CD4-positive, alpha-beta T cell (primary cell): ENCODE data around the gene SSTR4. TPM values are rescaled to one million over a fixed set of nuclear protein-coding genes. Genes with fewer than 3 reads are reported as not detected.

Experiments used
- ATAC-seq: fragments of 200-7000 bp; cut with Tn5 transposase; one replicate; pipeline ENCODE4 v1.10.0; 2022; ENCODE audit warnings: mild to moderate bottlenecking; ENCODE audit not compliant: poor library complexity
- CTCF ChIA-PET: fragments of 350-600 bp; sonication (Branson Sonifier 250); formaldehyde crosslinking; loops from one replicate; lab custom pipeline; 2021; ENCODE audit warnings: antibody characterized with exemption, inconsistent platforms; lab: Charles Lee
- POLR2A ChIA-PET: fragments of 350-600 bp; sonication (Branson Sonifier 250); formaldehyde crosslinking; loops from one replicate; lab custom pipeline; 2021; ENCODE audit warnings: antibody characterized with exemption, inconsistent platforms; lab: Charles Lee
- DNase-seq, 14 experiments: peaks; one replicate each; pipeline ENCODE4 v3.0.0-alpha.2; 2013 to 2020; ENCODE audit warnings: mixed read lengths in 2 of 14
- H3K27ac ChIP-seq, 2 donors: one replicate each; pipeline versions ENCODE4 v1.5.1 to v1.7.0; 2013; ENCODE audit warnings: low read length in 2 of 2, low read depth in 1 of 2, mild to moderate bottlenecking in 1 of 2
- H3K27me3 ChIP-seq, 2 experiments: 1 replicate in 1 of 2; 2 replicates in 1 of 2; pipeline versions ENCODE4 v1.6.1 to v1.7.0; 2013; ENCODE audit warnings: low read length in 2 of 2, control low read depth in 1 of 2, mild to moderate bottlenecking in 1 of 2, moderate library complexity in 1 of 2; ENCODE audit not compliant: insufficient read depth in 2 of 2, control insufficient read depth in 1 of 2
- H3K36me3 ChIP-seq: one replicate; pipeline ENCODE4 v1.6.1; 2013; ENCODE audit warnings: low read length, control low read depth; ENCODE audit not compliant: insufficient read depth
- H3K4me1 ChIP-seq: one replicate; pipeline ENCODE4 v1.6.1; 2013; ENCODE audit warnings: low read length, control low read depth; ENCODE audit not compliant: insufficient read depth
- H3K4me3 ChIP-seq: one replicate; pipeline ENCODE4 v1.5.1; 2013; ENCODE audit warnings: mild to moderate bottlenecking, low read length, moderate library complexity
- H3K9me3 ChIP-seq, 2 experiments: 1 replicate in 1 of 2; 2 replicates in 1 of 2; pipeline versions ENCODE4 v1.6.1 to v1.7.0; 2013; ENCODE audit warnings: low read length in 2 of 2, mild to moderate bottlenecking in 2 of 2, control low read depth in 1 of 2, moderate library complexity in 1 of 2; ENCODE audit not compliant: control insufficient read depth in 1 of 2, insufficient read depth in 1 of 2
- H3K27ac Mint-ChIP-seq: one replicate; pipeline ENCODE4 v1.8.0; 2020; ENCODE audit warnings: mixed read lengths
- H3K27me3 Mint-ChIP-seq: one replicate; pipeline ENCODE4 v1.8.0; 2021; ENCODE audit warnings: mixed read lengths
- H3K36me3 Mint-ChIP-seq: one replicate; pipeline ENCODE4 v1.8.0; 2021; ENCODE audit warnings: low read depth, mixed read lengths
- H3K4me1 Mint-ChIP-seq: one replicate; pipeline ENCODE4 v1.8.0; 2021; ENCODE audit warnings: low read depth, mixed read lengths
- H3K4me3 Mint-ChIP-seq: one replicate; pipeline ENCODE4 v1.8.0; 2020; ENCODE audit warnings: mild to moderate bottlenecking, mixed read lengths
- H3K9me3 Mint-ChIP-seq: one replicate; pipeline ENCODE4 v1.8.0; 2020; ENCODE audit warnings: mixed read lengths
- intact Hi-C, 2 experiments: fragments of 100-400 bp; cut with DNase I in 1 of 2; cut with micrococcal nuclease in 1 of 2; formaldehyde crosslinking; loops; one replicate each; pipeline versions ENCODE4 v1.15.1 to v1.9.0; 2023 to 2025; cut with DNase I, micrococcal nuclease
- total RNA-seq, 174 experiments: library from RNA in 2 of 174; stranded (reverse) in 2 of 174; gene quantifications; one replicate each; pipeline ENCODE4 v1.2.3 and lab custom pipeline; 2021 to 2026
- TF ChIP-seq, protein P1 (sequence below): fragments of 200-600 bp; IDR thresholded peaks from one replicate; pipeline ENCODE4 v1.8.0; 2022; ENCODE audit warnings: antibody characterized with exemption, mild to moderate bottlenecking

SSTR4 gene
- total RNA-seq, 2 experiments from 2014 or later = not detected

DNA sequence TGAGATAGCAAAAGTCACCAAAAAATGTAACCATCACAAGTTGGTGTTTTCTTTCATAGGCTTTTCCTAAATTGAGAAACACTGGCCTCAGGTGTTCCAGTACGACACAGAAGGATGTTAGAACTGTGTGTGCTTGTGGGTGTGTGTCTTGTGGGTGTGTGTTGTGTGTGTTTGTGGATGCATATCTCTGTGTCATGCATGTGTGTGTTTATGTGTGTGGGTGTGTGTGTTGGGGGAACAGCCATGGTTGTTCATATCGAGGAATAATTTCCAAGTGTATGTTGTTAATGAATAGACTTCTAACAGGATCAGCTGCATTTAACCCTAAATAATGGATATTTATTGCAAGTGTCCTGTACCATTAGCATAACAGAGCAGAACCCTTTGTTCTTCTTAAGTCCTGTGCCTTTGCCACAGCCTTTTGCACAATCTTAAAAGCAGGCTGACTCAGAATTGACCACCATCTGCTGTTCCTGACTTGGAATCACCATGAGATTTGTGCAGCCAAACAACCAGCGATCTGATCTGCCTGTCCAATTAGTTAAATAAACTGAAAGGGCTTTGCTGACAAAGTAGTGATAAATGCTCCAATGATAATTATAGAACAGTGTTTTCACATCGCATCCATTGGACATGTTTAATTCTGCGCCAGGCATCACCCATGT lies 43.4 kb downstream of the SSTR4 start:
- ChIA-PET POLR2A (no interaction called here), CTCF (no interaction called here)
- no peak overlapping the region for H3K4me3 Mint-ChIP-seq
- TF ChIP-seq, protein P1, sequence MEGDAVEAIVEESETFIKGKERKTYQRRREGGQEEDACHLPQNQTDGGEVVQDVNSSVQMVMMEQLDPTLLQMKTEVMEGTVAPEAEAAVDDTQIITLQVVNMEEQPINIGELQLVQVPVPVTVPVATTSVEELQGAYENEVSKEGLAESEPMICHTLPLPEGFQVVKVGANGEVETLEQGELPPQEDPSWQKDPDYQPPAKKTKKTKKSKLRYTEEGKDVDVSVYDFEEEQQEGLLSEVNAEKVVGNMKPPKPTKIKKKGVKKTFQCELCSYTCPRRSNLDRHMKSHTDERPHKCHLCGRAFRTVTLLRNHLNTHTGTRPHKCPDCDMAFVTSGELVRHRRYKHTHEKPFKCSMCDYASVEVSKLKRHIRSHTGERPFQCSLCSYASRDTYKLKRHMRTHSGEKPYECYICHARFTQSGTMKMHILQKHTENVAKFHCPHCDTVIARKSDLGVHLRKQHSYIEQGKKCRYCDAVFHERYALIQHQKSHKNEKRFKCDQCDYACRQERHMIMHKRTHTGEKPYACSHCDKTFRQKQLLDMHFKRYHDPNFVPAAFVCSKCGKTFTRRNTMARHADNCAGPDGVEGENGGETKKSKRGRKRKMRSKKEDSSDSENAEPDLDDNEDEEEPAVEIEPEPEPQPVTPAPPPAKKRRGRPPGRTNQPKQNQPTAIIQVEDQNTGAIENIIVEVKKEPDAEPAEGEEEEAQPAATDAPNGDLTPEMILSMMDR = no peak
- no peak for ATAC-seq
- Histone ChIP-seq H3K4me3 (no peak overlapping the region), H3K4me1 (no peaks in the 10 kb centered on the region), H3K36me3 (no peaks in the 10 kb centered on the region), H3K9me3 (no peaks in the 10 kb centered on the region), H3K27me3 (no peaks in the 10 kb centered on the region), H3K27ac (no peak overlapping the region)
- no peak for DNase-seq
- no peaks in the 10 kb centered on the region for H3K9me3 Mint-ChIP-seq
- no peak overlapping the region for H3K27ac Mint-ChIP-seq
- no peaks in the 10 kb centered on the region for H3K27me3 Mint-ChIP-seq
- intact Hi-C loops = no loop called here
- no peaks in the 10 kb centered on the region for H3K36me3 Mint-ChIP-seq
- H3K4me1 Mint-ChIP-seq = peaks cover 8% of the 10 kb centered on the region

DNA sequence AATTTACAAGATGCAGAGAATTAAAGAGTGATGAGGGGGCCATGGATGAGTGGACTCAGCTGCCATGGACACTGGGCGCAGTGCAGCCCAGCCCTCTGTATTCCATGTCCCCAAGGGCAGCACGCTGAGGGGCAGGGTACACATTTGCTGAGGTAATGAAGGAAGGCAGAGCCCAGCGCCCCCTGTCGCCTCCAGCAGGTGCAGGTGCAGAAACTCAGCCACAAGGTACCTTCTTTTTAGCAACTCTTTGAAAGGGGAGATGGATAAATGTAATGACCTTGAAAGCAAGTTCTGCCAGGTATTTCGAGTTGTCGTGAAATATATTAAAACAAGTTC lies 43.9 kb downstream of the SSTR4 start:
- no peaks in the 10 kb centered on the region for H3K4me1 ChIP-seq
- TF ChIP-seq, protein P1 = no peak
- ChIA-PET POLR2A (no interaction called here), CTCF (no interaction called here)
- H3K9me3 ChIP-seq = no peaks in the 10 kb centered on the region
- no peak overlapping the region for H3K4me3 Mint-ChIP-seq
- no peaks in the 10 kb centered on the region for H3K9me3 Mint-ChIP-seq
- H3K36me3 ChIP-seq = no peaks in the 10 kb centered on the region
- no peak overlapping the region for H3K4me3 ChIP-seq
- no peak overlapping the region for H3K27ac ChIP-seq
- DNase-seq (no peak), ATAC-seq (no peak)
- intact Hi-C loops = no loop called here
- no peaks in the 10 kb centered on the region for H3K36me3 Mint-ChIP-seq
- no peaks in the 10 kb centered on the region for H3K27me3 Mint-ChIP-seq
- no peaks in the 10 kb centered on the region for H3K27me3 ChIP-seq
- no peak overlapping the region for H3K27ac Mint-ChIP-seq
- peaks cover 9% of the 10 kb centered on the region for H3K4me1 Mint-ChIP-seq

DNA sequence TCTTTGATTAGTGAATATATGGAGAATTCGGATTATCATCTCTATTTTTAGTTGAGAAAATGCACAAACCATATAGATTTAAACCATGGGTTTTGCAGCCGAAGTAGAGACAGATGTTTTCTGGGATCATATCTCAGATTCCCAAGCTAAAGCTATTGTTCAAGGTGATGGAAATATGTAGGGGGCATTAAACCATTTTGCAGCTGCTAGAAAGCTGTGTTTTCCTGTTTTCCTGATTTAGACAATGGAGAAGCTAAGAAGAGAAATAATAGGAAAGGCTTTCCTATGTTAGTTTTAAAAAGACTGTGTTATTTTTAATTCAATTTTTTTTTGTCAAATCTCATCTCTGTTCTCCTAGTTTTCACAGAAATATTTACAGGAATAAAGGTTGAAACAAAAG lies 44.8 kb downstream of the SSTR4 start:
- H3K27ac ChIP-seq = no peak overlapping the region
- no peak overlapping the region for H3K4me3 ChIP-seq
- POLR2A ChIA-PET = no interaction called here
- H3K9me3 Mint-ChIP-seq = no peaks in the 10 kb centered on the region
- no peak for ATAC-seq
- no peak for DNase-seq
- H3K9me3 ChIP-seq = peaks cover 0 to 8% of the 10 kb centered on the region in 2 experiments
- no peaks in the 10 kb centered on the region for H3K36me3 Mint-ChIP-seq
- TF ChIP-seq, protein P1 = no peak
- no peaks in the 10 kb centered on the region for H3K36me3 ChIP-seq
- H3K4me1 Mint-ChIP-seq = peaks cover 9% of the 10 kb centered on the region
- no peak overlapping the region for H3K4me3 Mint-ChIP-seq
- CTCF ChIA-PET = no interaction called here
- no peaks in the 10 kb centered on the region for H3K27me3 ChIP-seq
- H3K27me3 Mint-ChIP-seq = no peaks in the 10 kb centered on the region
- H3K4me1 ChIP-seq = peaks cover 6% of the 10 kb centered on the region
- intact Hi-C loops = no loop called here
- no peak overlapping the region for H3K27ac Mint-ChIP-seq
